Mesenchymal stem cell (in vitro differentiated cells and primary cell): ENCODE measurements around the gene PKDCC.

Source experiments
- DNase-seq: peaks from one replicate; pipeline ENCODE4 v3.0.0-alpha.2; 2013
- H2AFZ ChIP-seq: one replicate; pipeline ENCODE4 v1.6.1; 2013; ENCODE audit warnings: low read depth, mild to moderate bottlenecking, control low read depth, inconsistent platforms, low read length, moderate library complexity
- H2AK5ac ChIP-seq: 2 replicates; pipeline ENCODE4 v1.6.1; 2013; ENCODE audit warnings: low read length, moderate library complexity, mild to moderate bottlenecking, inconsistent platforms; ENCODE audit not compliant: severe bottlenecking
- H2BK120ac ChIP-seq: one replicate; pipeline ENCODE4 v1.6.1; 2013; ENCODE audit warnings: low read depth, mild to moderate bottlenecking, inconsistent platforms, low read length, moderate library complexity
- H2BK12ac ChIP-seq, 2 experiments: one replicate each; pipeline ENCODE4 v1.6.1; 2013; ENCODE audit warnings: inconsistent platforms in 2 of 2, low read length in 2 of 2, mild to moderate bottlenecking in 2 of 2, moderate library complexity in 2 of 2, control low read depth in 1 of 2
- H2BK15ac ChIP-seq: one replicate; pipeline ENCODE4 v1.6.1; 2013; ENCODE audit warnings: mild to moderate bottlenecking, low read depth, inconsistent platforms; ENCODE audit not compliant: poor library complexity, severe bottlenecking
- H2BK5ac ChIP-seq: 2 replicates; pipeline ENCODE4 v1.6.1; 2013; ENCODE audit warnings: low read depth, mild to moderate bottlenecking, low read length, control low read depth, inconsistent platforms; ENCODE audit not compliant: poor library complexity, severe bottlenecking
- H3K14ac ChIP-seq, 2 experiments: one replicate each; pipeline ENCODE4 v1.6.1; 2013; ENCODE audit warnings: inconsistent platforms in 2 of 2, low read length in 2 of 2, control low read depth in 1 of 2, mild to moderate bottlenecking in 1 of 2, moderate library complexity in 1 of 2
- H3K18ac ChIP-seq, 2 experiments: one replicate each; pipeline ENCODE4 v1.6.1; 2013; ENCODE audit warnings: inconsistent platforms in 2 of 2, low read length in 2 of 2, control low read depth in 1 of 2, low read depth in 1 of 2, mild to moderate bottlenecking in 1 of 2
- H3K23ac ChIP-seq, 2 experiments: one replicate each; pipeline ENCODE4 v1.6.1; 2013; ENCODE audit warnings: inconsistent platforms in 2 of 2, low read length in 2 of 2, mild to moderate bottlenecking in 2 of 2, moderate library complexity in 2 of 2, control low read depth in 1 of 2
- H3K27ac ChIP-seq: 2 replicates; pipeline ENCODE4 v1.5.1; 2013; ENCODE audit warnings: mild to moderate bottlenecking, moderate library complexity, low read length, control low read depth, inconsistent platforms; ENCODE audit not compliant: poor library complexity, severe bottlenecking
- H3K27me3 ChIP-seq, 2 experiments: 2 replicates each; pipeline versions ENCODE4 v1.6.1 to v1.7.0; 2013; ENCODE audit warnings: low read length in 2 of 2, mild to moderate bottlenecking in 2 of 2, moderate library complexity in 2 of 2, control low read depth in 1 of 2, inconsistent platforms in 1 of 2; ENCODE audit not compliant: control insufficient read depth in 1 of 2, insufficient read depth in 1 of 2
- H3K36me3 ChIP-seq, 2 experiments: 2 replicates each; pipeline versions ENCODE4 v1.6.1 to v1.7.0; 2013; ENCODE audit warnings: low read length in 2 of 2, control low read depth in 1 of 2, inconsistent platforms in 1 of 2, low read depth in 1 of 2, mild to moderate bottlenecking in 1 of 2; ENCODE audit not compliant: insufficient read depth in 2 of 2, control insufficient read depth in 1 of 2
- H3K4ac ChIP-seq, 2 experiments: one replicate each; pipeline ENCODE4 v1.6.1; 2013; ENCODE audit warnings: inconsistent platforms in 2 of 2, low read length in 2 of 2, mild to moderate bottlenecking in 2 of 2, moderate library complexity in 2 of 2, control low read depth in 1 of 2, low read depth in 1 of 2
- H3K4me1 ChIP-seq: 2 replicates; pipeline ENCODE4 v1.6.1; 2013; ENCODE audit warnings: low read depth, low read length, control low read depth; ENCODE audit not compliant: control insufficient read depth, insufficient read depth
- H3K4me2 ChIP-seq: 2 replicates; pipeline ENCODE4 v1.6.1; 2013; ENCODE audit warnings: low read length, mild to moderate bottlenecking, inconsistent platforms; ENCODE audit not compliant: poor library complexity, severe bottlenecking
- H3K4me3 ChIP-seq, 2 experiments: 2 replicates each; pipeline versions ENCODE4 v1.5.1 to v1.7.0; 2013; ENCODE audit warnings: low read length in 2 of 2, mild to moderate bottlenecking in 2 of 2, control low read depth in 1 of 2, low read depth in 1 of 2; ENCODE audit not compliant: insufficient read depth in 1 of 2
- H3K79me1 ChIP-seq: replicated peaks from 2 replicates; pipeline ENCODE4 v1.6.1; 2013; ENCODE audit warnings: mild to moderate bottlenecking, control low read depth, low read length, inconsistent platforms; ENCODE audit not compliant: poor library complexity, severe bottlenecking
- H3K9ac ChIP-seq: 2 replicates; pipeline ENCODE4 v1.7.0; 2013; ENCODE audit warnings: mild to moderate bottlenecking, low read length, moderate library complexity
- H3K9me3 ChIP-seq: 2 replicates; pipeline ENCODE4 v1.7.0; 2013; ENCODE audit warnings: mild to moderate bottlenecking, low read length; ENCODE audit not compliant: control insufficient read depth
- H4K8ac ChIP-seq: one replicate; pipeline ENCODE4 v1.6.1; 2013; ENCODE audit warnings: inconsistent platforms, mild to moderate bottlenecking, low read length, moderate library complexity
- H4K91ac ChIP-seq: one replicate; pipeline ENCODE4 v1.6.1; 2013; ENCODE audit warnings: mild to moderate bottlenecking, low read length, inconsistent platforms
- WGBS: methylation state at CpG from one replicate; pipeline ENCODE4 v1.1.7; 2013; ENCODE audit warnings: mixed read lengths; 5-methylcytosine and 5-hydroxymethylcytosine counted together

Gene PKDCC

GRCh38 chr2:42059261-42059898 lies 11.6 kb downstream of the PKDCC start:
- Histone ChIP-seq H3K23ac (no peak overlapping the region), H2BK15ac (peak overlapping the region; percentile 6), H2AK5ac (no peak overlapping the region), H3K18ac (no peak overlapping the region), H3K9ac (no peak overlapping the region), H2BK5ac (no peak overlapping the region), H3K4me3 (no peak overlapping the region), H3K79me1 (peaks cover 9% of the 10 kb centered on the region), H3K14ac (no peak overlapping the region), H4K8ac (peak overlapping the region; percentile 5), H3K36me3 (peaks cover 47 to 55% of the 10 kb centered on the region in 2 experiments), H3K9me3 (no peaks in the 10 kb centered on the region), H2BK120ac (no peak overlapping the region), H3K27ac (no peak overlapping the region), H3K4me1 (peaks cover 9% of the 10 kb centered on the region), H3K27me3 (no peaks in the 10 kb centered on the region), H4K91ac (peak overlapping the region; percentile 30), H2BK12ac (peak overlapping the region in 1 of 2 experiments; percentile 61), H3K4ac (no peak overlapping the region), H2AFZ (no peak overlapping the region), H3K4me2 (no peak overlapping the region)
- no peak for DNase-seq
- whole genome bisulfite sequencing = 92% methylated on average over 8 of the region's 13 CpGs

- Histone ChIP-seq H2AK5ac (no peak overlapping the region), H2BK5ac (no peak overlapping the region), H3K18ac (no peak overlapping the region), H2BK12ac (no peak overlapping the region), H3K27ac (no peak overlapping the region), H3K4me3 (no peak overlapping the region), H3K4ac (no peak overlapping the region), H3K4me1 (peaks cover 4% of the 10 kb centered on the region), H3K9ac (peak overlapping the region; percentile 20), H3K79me1 (peaks cover 3% of the 10 kb centered on the region), H4K8ac (no peak overlapping the region), H3K27me3 (no peaks in the 10 kb centered on the region), H3K4me2 (no peak overlapping the region), H3K23ac (no peak overlapping the region), H3K9me3 (no peaks in the 10 kb centered on the region), H3K14ac (no peak overlapping the region), H4K91ac (no peak overlapping the region), H2AFZ (no peak overlapping the region), H2BK120ac (no peak overlapping the region), H3K36me3 (peaks cover 40 to 51% of the 10 kb centered on the region in 2 experiments), H2BK15ac (no peak overlapping the region)
- peak; percentile 3 for DNase-seq
- 85% methylated on average over 8 of the region's 8 CpGs for WGBS
These were observed 12.2 kb downstream of the PKDCC start for GRCh38 chr2:42060028-42060427.

DNA sequence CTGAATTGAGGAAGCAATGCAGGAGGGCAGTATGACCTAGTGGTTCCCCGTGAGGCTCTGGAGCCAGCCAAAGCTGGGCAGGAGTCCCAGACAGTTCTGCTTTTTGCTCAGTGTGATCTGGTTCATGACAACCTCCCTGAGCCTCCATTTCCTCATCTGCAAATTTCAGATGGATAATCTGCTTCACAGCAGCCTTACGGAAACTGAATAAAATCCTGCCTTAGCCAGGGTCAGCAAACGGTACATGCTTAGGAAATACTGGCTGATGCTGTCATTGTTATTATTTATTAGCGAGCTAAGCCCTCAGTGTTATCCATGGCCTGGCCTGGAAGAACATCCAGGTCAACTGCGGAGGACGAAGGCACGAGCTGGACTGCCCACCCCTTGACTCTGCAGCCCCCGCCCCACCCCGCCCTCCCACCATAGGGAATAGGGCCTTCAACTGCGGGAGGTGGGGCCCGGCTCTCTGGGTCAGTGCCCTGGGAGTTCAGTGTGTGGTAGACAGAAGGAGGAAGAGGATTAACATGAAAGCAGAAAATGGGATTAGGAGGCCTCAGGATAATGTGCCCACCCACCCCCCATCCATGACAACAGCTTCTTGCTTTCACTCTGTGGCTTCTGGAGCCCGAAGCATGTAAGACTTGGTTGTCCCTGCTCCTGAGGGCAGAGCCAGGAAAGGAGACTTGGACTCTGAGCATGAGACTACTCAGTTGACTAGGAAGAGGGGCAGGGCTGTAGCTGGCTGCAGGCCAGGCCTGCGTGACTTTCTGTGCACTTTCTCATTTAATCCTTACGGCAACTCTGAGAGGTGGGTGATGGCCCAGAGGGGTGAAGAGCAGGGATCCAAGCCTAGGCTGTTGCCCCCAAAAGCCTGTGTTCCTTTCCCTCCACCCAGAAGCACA lies 13.1 kb downstream of the PKDCC start:
- Histone ChIP-seq H2BK12ac (peak overlapping the region in 1 of 2 experiments; percentile 68), H2BK120ac (no peak overlapping the region), H4K8ac (peak overlapping the region; percentile 43), H3K79me1 (no peaks in the 10 kb centered on the region), H2AFZ (no peak overlapping the region), H3K4me1 (peaks cover 3% of the 10 kb centered on the region), H3K9me3 (no peaks in the 10 kb centered on the region), H2BK5ac (no peak overlapping the region), H3K4me3 (no peak overlapping the region), H3K27me3 (no peaks in the 10 kb centered on the region), H3K23ac (no peak overlapping the region), H3K27ac (no peak overlapping the region), H3K18ac (peak overlapping the region in 1 of 2 experiments; percentile 26), H3K9ac (peak overlapping the region; percentile 20), H3K36me3 (peaks cover 36 to 41% of the 10 kb centered on the region in 2 experiments), H3K4me2 (no peak overlapping the region), H3K4ac (peak overlapping the region; percentile 46 to 67), H4K91ac (peak overlapping the region; percentile 41), H3K14ac (no peak overlapping the region), H2BK15ac (no peak overlapping the region), H2AK5ac (no peak overlapping the region)
- WGBS = 63% methylated on average over 10 of the region's 14 CpGs
- DNase-seq = peak; percentile 46

GRCh38 chr2:42061839-42062238 lies 14.0 kb downstream of the PKDCC start:
- H3K27me3 ChIP-seq = no peaks in the 10 kb centered on the region
- no peaks in the 10 kb centered on the region for H3K79me1 ChIP-seq
- 85% methylated on average over 1 of the region's 1 CpG for WGBS
- peaks cover 3% of the 10 kb centered on the region for H3K4me1 ChIP-seq
- DNase-seq = no peak
- no peaks in the 10 kb centered on the region for H3K9me3 ChIP-seq
- no peak overlapping the region for H4K8ac ChIP-seq
- H4K91ac ChIP-seq = no peak overlapping the region
- H3K23ac ChIP-seq = no peak overlapping the region
- no peak overlapping the region for H2AFZ ChIP-seq
- H3K18ac ChIP-seq = peak overlapping the region in 1 of 2 experiments; percentile 59
- no peak overlapping the region for H2BK15ac ChIP-seq
- no peak overlapping the region for H2BK120ac ChIP-seq
- no peak overlapping the region for H2BK12ac ChIP-seq
- H3K36me3 ChIP-seq = peaks cover 33 to 35% of the 10 kb centered on the region in 2 experiments
- no peak overlapping the region for H2AK5ac ChIP-seq
- H3K4me3 ChIP-seq = no peak overlapping the region
- no peak overlapping the region for H3K27ac ChIP-seq
- H3K4me2 ChIP-seq = no peak overlapping the region
- no peak overlapping the region for H3K14ac ChIP-seq
- no peak overlapping the region for H3K9ac ChIP-seq
- no peak overlapping the region for H3K4ac ChIP-seq
- no peak overlapping the region for H2BK5ac ChIP-seq
